ENCODE results near the gene XPNPEP2.

Gene XPNPEP2

DNA sequence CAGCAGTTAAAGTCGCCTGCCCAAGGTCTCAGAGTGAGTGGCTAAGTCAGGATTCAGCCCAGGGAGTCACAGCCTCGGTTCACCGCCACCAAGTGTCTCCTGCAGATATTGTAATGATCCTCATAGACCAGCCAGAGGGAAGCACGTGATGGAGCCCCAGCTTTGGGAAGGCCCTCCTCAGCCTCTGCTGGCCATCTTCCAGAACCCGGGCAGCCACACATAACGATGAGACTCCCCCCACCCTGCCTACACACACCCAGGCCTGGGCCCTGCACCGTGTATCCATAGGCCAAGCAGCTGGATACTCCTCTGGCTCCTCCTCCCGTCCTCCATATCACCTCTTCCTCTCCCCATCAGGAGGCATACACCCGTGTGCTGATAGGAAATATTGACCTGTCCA, 21.4 kb downstream of the XPNPEP2 start:
- Histone ChIP-seq H3K9ac (ENCODE audit: low read length) (peak overlapping the region; percentile 75), H4K91ac (ENCODE audit: low read length) (no peak overlapping the region), H4K8ac (ENCODE audit: low read length) (no peak overlapping the region), H3K27me3 (ENCODE audit: control insufficient read depth in 1 of 2, insufficient read depth in 1 of 2, low read length in 2 of 2) (peaks cover 0 to 33% of the 10 kb centered on the region in 2 experiments), H2AFZ (ENCODE audit: low read depth, low read length) (no peak overlapping the region), H3K4me2 (ENCODE audit: low read length, poor library complexity, severe bottlenecking) (no peak overlapping the region), H3K9me3 (ENCODE audit: control insufficient read depth, low read length) (no peaks in the 10 kb centered on the region), H2BK15ac (ENCODE audit: low read depth, poor library complexity, severe bottlenecking) (no peak overlapping the region), H3K4me3 (ENCODE audit: insufficient read depth in 1 of 2, low read depth in 1 of 2, low read length in 2 of 2) (no peak overlapping the region), H3K18ac (ENCODE audit: low read depth in 1 of 2, low read length in 2 of 2) (no peak overlapping the region), H2BK5ac (ENCODE audit: low read depth, low read length, poor library complexity, severe bottlenecking) (no peak overlapping the region), H2AK5ac (ENCODE audit: low read length, severe bottlenecking) (no peak overlapping the region), H2BK12ac (ENCODE audit: low read length in 2 of 2) (no peak overlapping the region), H3K23ac (ENCODE audit: low read length in 2 of 2) (no peak overlapping the region), H3K4ac (ENCODE audit: low read depth in 1 of 2, low read length in 2 of 2) (no peak overlapping the region), H3K27ac (ENCODE audit: low read length, poor library complexity, severe bottlenecking) (no peak overlapping the region), H3K36me3 (ENCODE audit: control insufficient read depth in 1 of 2, insufficient read depth in 2 of 2, low read depth in 1 of 2, low read length in 2 of 2) (no peaks in the 10 kb centered on the region), H3K79me1 (replicated peaks; ENCODE audit: low read length, poor library complexity, severe bottlenecking) (no peaks in the 10 kb centered on the region), H3K4me1 (ENCODE audit: control insufficient read depth, insufficient read depth, low read depth, low read length) (peaks cover 13% of the 10 kb centered on the region), H3K14ac (ENCODE audit: low read length in 2 of 2) (no peak overlapping the region), H2BK120ac (ENCODE audit: low read depth, low read length) (no peak overlapping the region)
- WGBS = 88% methylated on average over 9 of the region's 9 CpGs
- DNase-seq = no peak

DNA sequence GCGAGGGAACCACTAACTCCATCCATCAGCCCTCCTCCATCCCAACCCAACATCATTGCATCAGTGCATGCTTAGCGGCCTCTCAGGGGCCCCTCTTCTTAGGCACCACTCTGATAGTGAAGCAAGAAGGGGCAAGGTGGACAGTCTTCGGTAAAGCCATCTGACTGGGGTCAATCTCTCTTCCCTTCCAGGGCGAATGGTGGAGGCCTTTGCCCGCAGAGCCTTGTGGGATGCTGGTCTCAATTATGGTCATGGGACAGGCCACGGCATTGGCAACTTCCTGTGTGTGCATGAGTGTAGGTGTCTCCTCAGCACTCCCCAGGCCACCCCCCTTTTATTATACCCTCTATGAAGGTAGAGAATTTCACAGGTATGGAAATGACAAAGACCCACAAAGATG, 22.2 kb downstream of the XPNPEP2 start:
- H3K4me3 ChIP-seq (ENCODE audit: insufficient read depth in 1 of 2, low read depth in 1 of 2, low read length in 2 of 2) = no peak overlapping the region
- H2BK15ac ChIP-seq (ENCODE audit: low read depth, poor library complexity, severe bottlenecking) = no peak overlapping the region
- H4K91ac ChIP-seq (ENCODE audit: low read length) = no peak overlapping the region
- H3K4me2 ChIP-seq (ENCODE audit: low read length, poor library complexity, severe bottlenecking) = no peak overlapping the region
- no peak overlapping the region for H3K9ac ChIP-seq (ENCODE audit: low read length)
- no peaks in the 10 kb centered on the region for H3K36me3 ChIP-seq (ENCODE audit: control insufficient read depth in 1 of 2, insufficient read depth in 2 of 2, low read depth in 1 of 2, low read length in 2 of 2)
- no peak overlapping the region for H2BK120ac ChIP-seq (ENCODE audit: low read depth, low read length)
- no peak overlapping the region for H2BK12ac ChIP-seq (ENCODE audit: low read length in 2 of 2)
- H3K4ac ChIP-seq (ENCODE audit: low read depth in 1 of 2, low read length in 2 of 2) = no peak overlapping the region
- H3K27ac ChIP-seq (ENCODE audit: low read length, poor library complexity, severe bottlenecking) = no peak overlapping the region
- no peaks in the 10 kb centered on the region for H3K79me1 ChIP-seq (replicated peaks; ENCODE audit: low read length, poor library complexity, severe bottlenecking)
- no peak overlapping the region for H3K23ac ChIP-seq (ENCODE audit: low read length in 2 of 2)
- H2AK5ac ChIP-seq (ENCODE audit: low read length, severe bottlenecking) = no peak overlapping the region
- H3K14ac ChIP-seq (ENCODE audit: low read length in 2 of 2) = no peak overlapping the region
- 100% methylated on average over 1 of the region's 6 CpGs for WGBS
- no peaks in the 10 kb centered on the region for H3K9me3 ChIP-seq (ENCODE audit: control insufficient read depth, low read length)
- DNase-seq = no peak
- H3K4me1 ChIP-seq (ENCODE audit: control insufficient read depth, insufficient read depth, low read depth, low read length) = peaks cover 13% of the 10 kb centered on the region
- no peak overlapping the region for H4K8ac ChIP-seq (ENCODE audit: low read length)
- no peak overlapping the region for H2BK5ac ChIP-seq (ENCODE audit: low read depth, low read length, poor library complexity, severe bottlenecking)
- H3K18ac ChIP-seq (ENCODE audit: low read depth in 1 of 2, low read length in 2 of 2) = no peak overlapping the region
- no peak overlapping the region for H2AFZ ChIP-seq (ENCODE audit: low read depth, low read length)
- peaks cover 0 to 25% of the 10 kb centered on the region in 2 experiments for H3K27me3 ChIP-seq (ENCODE audit: control insufficient read depth in 1 of 2, insufficient read depth in 1 of 2, low read length in 2 of 2)

DNA sequence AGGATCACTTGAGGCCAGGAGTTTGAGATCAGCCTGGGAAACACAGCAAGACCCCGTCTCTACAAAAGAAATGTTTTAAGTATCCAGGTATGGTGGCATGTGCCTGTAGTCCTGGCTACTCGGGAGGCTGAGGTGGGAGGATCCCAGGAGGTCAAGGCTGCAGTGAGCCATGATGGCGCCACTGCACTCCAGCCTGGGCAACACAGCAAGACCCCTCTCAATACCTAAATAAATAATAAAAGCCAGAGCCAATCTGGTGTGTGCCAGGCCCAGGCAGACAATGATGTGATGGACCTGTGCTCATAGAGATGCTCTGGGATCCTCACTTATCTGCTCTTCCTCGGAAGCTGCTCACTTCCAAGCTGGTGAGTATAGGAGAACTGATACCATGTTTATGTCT, 22.8 kb downstream of the XPNPEP2 start:
- H3K14ac ChIP-seq (ENCODE audit: low read length in 2 of 2) = no peak overlapping the region
- H2AFZ ChIP-seq (ENCODE audit: low read depth, low read length) = no peak overlapping the region
- H3K36me3 ChIP-seq (ENCODE audit: control insufficient read depth in 1 of 2, insufficient read depth in 2 of 2, low read depth in 1 of 2, low read length in 2 of 2) = no peaks in the 10 kb centered on the region
- H4K8ac ChIP-seq (ENCODE audit: low read length) = no peak overlapping the region
- H2AK5ac ChIP-seq (ENCODE audit: low read length, severe bottlenecking) = no peak overlapping the region
- peaks cover 0 to 19% of the 10 kb centered on the region in 2 experiments for H3K27me3 ChIP-seq (ENCODE audit: control insufficient read depth in 1 of 2, insufficient read depth in 1 of 2, low read length in 2 of 2)
- no peak overlapping the region for H4K91ac ChIP-seq (ENCODE audit: low read length)
- H3K27ac ChIP-seq (ENCODE audit: low read length, poor library complexity, severe bottlenecking) = no peak overlapping the region
- no peak for DNase-seq
- no peak overlapping the region for H2BK15ac ChIP-seq (ENCODE audit: low read depth, poor library complexity, severe bottlenecking)
- H3K9ac ChIP-seq (ENCODE audit: low read length) = no peak overlapping the region
- no peaks in the 10 kb centered on the region for H3K9me3 ChIP-seq (ENCODE audit: control insufficient read depth, low read length)
- no peaks in the 10 kb centered on the region for H3K79me1 ChIP-seq (replicated peaks; ENCODE audit: low read length, poor library complexity, severe bottlenecking)
- no peak overlapping the region for H3K23ac ChIP-seq (ENCODE audit: low read length in 2 of 2)
- H3K4me1 ChIP-seq (ENCODE audit: control insufficient read depth, insufficient read depth, low read depth, low read length) = peaks cover 13% of the 10 kb centered on the region
- no peak overlapping the region for H2BK5ac ChIP-seq (ENCODE audit: low read depth, low read length, poor library complexity, severe bottlenecking)
- WGBS = 83% methylated on average over 1 of the region's 4 CpGs
- no peak overlapping the region for H3K18ac ChIP-seq (ENCODE audit: low read depth in 1 of 2, low read length in 2 of 2)
- no peak overlapping the region for H3K4ac ChIP-seq (ENCODE audit: low read depth in 1 of 2, low read length in 2 of 2)
- H2BK120ac ChIP-seq (ENCODE audit: low read depth, low read length) = no peak overlapping the region
- no peak overlapping the region for H3K4me3 ChIP-seq (ENCODE audit: insufficient read depth in 1 of 2, low read depth in 1 of 2, low read length in 2 of 2)
- no peak overlapping the region for H2BK12ac ChIP-seq (ENCODE audit: low read length in 2 of 2)
- H3K4me2 ChIP-seq (ENCODE audit: low read length, poor library complexity, severe bottlenecking) = no peak overlapping the region

DNA sequence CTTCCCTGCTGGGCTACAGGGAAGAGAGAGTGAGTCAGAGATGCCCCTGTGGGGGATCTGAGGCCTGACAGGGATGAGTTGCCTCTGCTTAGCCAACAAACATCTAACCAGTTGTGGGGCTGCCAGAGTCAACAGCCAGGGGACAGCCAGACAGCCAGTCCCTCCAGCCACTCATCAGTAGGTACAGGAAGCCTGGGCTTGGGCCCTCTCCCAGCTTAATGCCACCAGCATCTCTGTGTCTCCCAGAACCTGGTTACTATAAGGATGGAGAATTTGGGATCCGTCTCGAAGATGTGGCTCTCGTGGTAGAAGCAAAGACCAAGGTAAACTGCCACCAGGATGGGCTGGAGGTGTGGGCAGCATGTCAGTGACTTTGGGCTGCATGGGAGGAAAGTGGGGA, 23.7 kb downstream of the XPNPEP2 start:
- no peak overlapping the region for H2BK120ac ChIP-seq (ENCODE audit: low read depth, low read length)
- no peak overlapping the region for H2AFZ ChIP-seq (ENCODE audit: low read depth, low read length)
- H2BK15ac ChIP-seq (ENCODE audit: low read depth, poor library complexity, severe bottlenecking) = no peak overlapping the region
- peaks cover 0 to 19% of the 10 kb centered on the region in 2 experiments for H3K27me3 ChIP-seq (ENCODE audit: control insufficient read depth in 1 of 2, insufficient read depth in 1 of 2, low read length in 2 of 2)
- H4K91ac ChIP-seq (ENCODE audit: low read length) = no peak overlapping the region
- H3K4me1 ChIP-seq (ENCODE audit: control insufficient read depth, insufficient read depth, low read depth, low read length) = peaks cover 13% of the 10 kb centered on the region
- H4K8ac ChIP-seq (ENCODE audit: low read length) = no peak overlapping the region
- H3K4me3 ChIP-seq (ENCODE audit: insufficient read depth in 1 of 2, low read depth in 1 of 2, low read length in 2 of 2) = no peak overlapping the region
- no peak overlapping the region for H3K27ac ChIP-seq (ENCODE audit: low read length, poor library complexity, severe bottlenecking)
- no peak overlapping the region for H2AK5ac ChIP-seq (ENCODE audit: low read length, severe bottlenecking)
- no peaks in the 10 kb centered on the region for H3K79me1 ChIP-seq (replicated peaks; ENCODE audit: low read length, poor library complexity, severe bottlenecking)
- H2BK5ac ChIP-seq (ENCODE audit: low read depth, low read length, poor library complexity, severe bottlenecking) = no peak overlapping the region
- no peak overlapping the region for H3K4ac ChIP-seq (ENCODE audit: low read depth in 1 of 2, low read length in 2 of 2)
- no peaks in the 10 kb centered on the region for H3K9me3 ChIP-seq (ENCODE audit: control insufficient read depth, low read length)
- no peak overlapping the region for H3K4me2 ChIP-seq (ENCODE audit: low read length, poor library complexity, severe bottlenecking)
- no peak overlapping the region for H3K23ac ChIP-seq (ENCODE audit: low read length in 2 of 2)
- no peak overlapping the region for H3K9ac ChIP-seq (ENCODE audit: low read length)
- WGBS = 100% methylated on average over 3 of the region's 3 CpGs
- DNase-seq = no peak
- H3K36me3 ChIP-seq (ENCODE audit: control insufficient read depth in 1 of 2, insufficient read depth in 2 of 2, low read depth in 1 of 2, low read length in 2 of 2) = no peaks in the 10 kb centered on the region
- no peak overlapping the region for H2BK12ac ChIP-seq (ENCODE audit: low read length in 2 of 2)
- H3K18ac ChIP-seq (ENCODE audit: low read depth in 1 of 2, low read length in 2 of 2) = no peak overlapping the region
- H3K14ac ChIP-seq (ENCODE audit: low read length in 2 of 2) = no peak overlapping the region
